EL (cell line): ENCODE measurements around the gene PPP1R2.

Experiments used
- DNase-seq: peaks from one replicate; pipeline ENCODE4 v3.0.0-alpha.2; 2016

PPP1R2 gene

DNA sequence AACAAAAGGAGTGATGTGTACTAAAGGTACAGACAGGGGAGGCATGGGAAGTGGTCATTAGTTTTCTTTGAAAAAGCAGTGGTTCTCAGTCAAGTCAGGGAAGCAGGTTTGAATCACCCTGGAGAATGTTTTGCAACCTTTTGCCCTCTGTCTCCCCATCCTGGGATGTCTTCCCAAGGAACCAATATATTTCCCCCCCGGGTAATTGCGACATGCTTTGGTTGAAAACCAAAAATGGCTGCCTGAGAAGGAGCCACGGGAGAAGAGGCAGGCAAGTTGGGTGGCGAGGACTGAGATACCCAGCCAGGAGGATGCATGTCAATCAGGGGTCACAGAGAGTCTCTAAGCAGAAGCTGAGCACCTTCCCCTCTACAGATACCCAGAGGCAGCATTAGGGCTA, 20.2 kb upstream of the PPP1R2 start:
- no peak for DNase-seq

- DNase-seq = no peak
These were observed 16.7 kb upstream of the PPP1R2 start for GRCh38 chr3:195559723-195560409.

GRCh38 chr3:195558602-195559001, 15.5 kb upstream of the PPP1R2 start:
- DNase-seq = no peak

DNA sequence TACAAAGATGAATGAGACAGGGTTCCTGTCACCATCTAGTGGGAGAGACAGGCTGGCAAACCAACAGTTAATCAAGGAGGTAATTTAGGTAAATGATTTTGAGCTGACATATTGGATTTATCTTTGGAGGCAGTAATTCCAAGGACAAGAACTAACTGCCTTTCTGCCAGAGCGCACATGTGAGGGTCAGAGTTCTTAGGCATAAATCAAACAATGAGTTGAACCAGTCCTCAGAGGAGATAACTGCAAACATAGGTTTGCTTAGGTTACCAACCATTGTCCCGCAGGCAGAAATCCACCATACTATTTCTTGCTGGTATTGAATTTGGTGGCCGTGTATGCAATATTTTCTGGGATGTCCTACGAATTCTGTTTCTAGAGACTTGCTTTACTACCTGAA, 14.2 kb upstream of the PPP1R2 start:
- DNase-seq = no peak

- DNase-seq = no peak
These were observed 13.3 kb upstream of the PPP1R2 start for GRCh38 chr3:195556390-195556789.

GRCh38 chr3:195555110-195555509, 12.0 kb upstream of the PPP1R2 start:
- no peak for DNase-seq

GRCh38 chr3:195554458-195554857, 11.3 kb upstream of the PPP1R2 start:
- no peak for DNase-seq

DNA sequence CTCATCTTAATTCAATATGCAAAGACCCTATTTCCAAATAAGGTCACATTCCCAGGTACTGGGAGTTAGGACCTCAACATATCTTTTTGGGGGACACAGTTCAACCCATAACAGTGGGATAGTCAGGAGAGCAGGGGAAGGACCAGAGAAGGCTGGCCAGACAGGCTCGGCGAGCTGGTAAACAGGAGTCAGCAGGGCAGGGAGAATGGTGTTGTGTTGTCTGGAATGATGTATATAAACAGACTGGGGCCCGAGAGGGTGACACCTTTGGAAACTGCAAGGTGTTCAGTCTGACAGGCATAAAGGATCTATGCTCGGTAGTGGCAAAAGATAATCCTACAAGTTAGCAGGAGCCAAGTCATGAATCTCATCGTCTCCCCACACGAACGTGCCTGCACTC, 10.1 kb upstream of the PPP1R2 start:
- no peak for DNase-seq

DNA sequence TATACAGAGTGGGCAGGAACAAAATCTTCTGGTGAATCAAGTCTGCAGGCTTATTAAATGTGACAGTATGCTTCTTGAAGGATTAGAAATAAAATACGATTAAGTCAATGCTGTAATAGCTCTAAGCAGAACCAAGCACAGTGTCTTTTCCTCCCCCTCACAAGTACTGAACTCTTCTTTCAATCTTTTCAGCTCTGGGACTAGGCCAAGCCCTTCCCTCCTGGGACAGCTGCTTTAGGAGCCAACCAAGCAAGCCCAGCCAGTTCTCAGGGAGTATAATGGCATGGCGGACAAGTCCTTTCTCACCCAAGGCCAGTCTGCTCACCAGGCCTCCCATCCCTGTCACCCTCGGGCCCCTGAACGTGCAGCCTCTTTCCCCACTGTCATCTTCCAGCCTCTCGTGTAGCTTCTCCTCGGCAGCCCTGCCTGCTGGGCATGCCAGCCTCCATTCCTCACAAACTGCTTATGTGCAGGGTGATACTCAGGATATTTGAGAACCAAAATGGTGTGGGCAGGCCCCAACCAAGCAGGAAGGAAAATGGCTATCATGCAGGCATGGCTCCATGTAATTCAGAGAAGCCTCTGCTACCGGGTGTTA, 8.4 kb upstream of the PPP1R2 start:
- no peak for DNase-seq

DNA sequence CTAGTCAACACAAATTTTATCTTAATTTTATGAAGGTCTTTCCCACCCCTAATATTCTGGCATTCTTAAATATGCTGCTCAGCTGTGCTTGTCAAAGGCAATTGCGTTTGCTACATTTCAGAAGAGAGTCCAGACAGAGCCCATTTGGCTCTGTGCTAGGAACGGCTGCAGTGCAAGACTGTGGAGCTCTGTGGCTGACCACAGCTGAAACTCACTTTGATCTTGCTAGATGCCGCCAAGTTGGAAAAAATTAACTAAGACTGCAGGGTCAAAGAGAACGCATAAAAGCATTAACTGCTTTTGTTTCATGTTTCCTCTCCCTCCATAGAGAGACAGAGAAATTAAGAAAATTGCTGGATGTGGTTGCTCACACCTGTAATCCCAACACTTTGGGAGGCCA, 7.6 kb upstream of the PPP1R2 start:
- no peak for DNase-seq

- DNase-seq = no peak
These were observed 6.9 kb upstream of the PPP1R2 start for GRCh38 chr3:195549931-195550519.

DNA sequence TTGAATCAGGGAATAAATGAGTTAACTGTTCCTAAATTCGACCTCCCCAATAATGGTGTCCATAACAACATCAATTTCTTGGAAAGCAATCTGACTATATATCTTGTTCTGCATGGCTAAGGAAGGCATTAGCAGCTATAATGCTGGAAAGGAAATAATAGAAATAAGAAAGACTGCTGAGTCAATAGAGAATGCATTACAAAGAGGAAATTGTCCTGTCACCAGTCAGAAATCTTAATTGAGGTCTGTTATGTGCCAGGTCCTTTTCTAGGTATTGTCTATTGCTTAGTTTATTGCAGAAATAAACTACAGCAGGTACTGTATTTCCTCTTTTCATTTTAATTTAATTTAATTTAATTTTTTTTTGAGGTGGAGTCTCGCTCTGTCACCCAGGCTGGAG, 5.9 kb upstream of the PPP1R2 start:
- DNase-seq = no peak

DNA sequence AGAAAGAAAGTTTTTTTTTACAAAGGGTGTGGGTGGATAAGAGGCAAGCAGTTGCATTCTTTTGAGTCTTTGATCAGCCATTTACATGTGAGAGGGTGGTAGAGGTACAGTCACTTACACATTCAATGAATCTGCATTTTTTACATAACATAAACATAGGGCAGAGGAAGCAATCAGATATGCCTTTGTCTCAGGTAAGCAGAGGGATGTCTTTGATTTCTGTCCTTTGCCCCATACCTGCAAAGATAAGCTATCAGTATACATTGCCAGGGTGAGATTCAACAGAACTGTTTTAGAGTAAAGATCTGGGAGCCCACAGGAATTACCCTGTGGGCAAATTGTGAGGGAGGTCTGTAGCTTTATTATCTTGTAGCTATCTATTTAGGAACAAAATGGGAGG, 5.4 kb upstream of the PPP1R2 start:
- DNase-seq = no peak

- no peak for DNase-seq
These were observed 4.9 kb upstream of the PPP1R2 start for GRCh38 chr3:195548006-195548405.

- peak; percentile 87 for DNase-seq
These were observed 3.0 kb upstream of the PPP1R2 start for GRCh38 chr3:195546130-195546560.

- no peak for DNase-seq
These were observed 1.5 kb upstream of the PPP1R2 start for GRCh38 chr3:195544634-195545033.

DNA sequence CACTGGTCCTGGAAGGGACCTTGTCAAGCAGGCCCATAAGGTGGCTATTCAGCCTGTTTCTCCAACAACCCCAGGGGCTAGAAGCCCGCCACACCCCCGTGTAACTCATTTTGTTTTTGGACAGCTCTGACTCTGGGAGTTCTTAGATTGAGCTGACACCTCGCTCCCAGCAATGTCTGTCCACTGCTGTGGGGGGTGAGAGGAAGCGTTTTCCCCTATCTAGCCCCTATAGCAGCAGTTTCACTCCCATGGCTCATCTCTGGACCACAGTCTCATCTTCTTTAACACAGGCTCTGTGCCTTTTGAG, 1.1 kb upstream of the PPP1R2 start:
- DNase-seq = no peak

GRCh38 chr3:195543500-195544229, 540 bp upstream of the PPP1R2 start:
- no peak for DNase-seq

DNA sequence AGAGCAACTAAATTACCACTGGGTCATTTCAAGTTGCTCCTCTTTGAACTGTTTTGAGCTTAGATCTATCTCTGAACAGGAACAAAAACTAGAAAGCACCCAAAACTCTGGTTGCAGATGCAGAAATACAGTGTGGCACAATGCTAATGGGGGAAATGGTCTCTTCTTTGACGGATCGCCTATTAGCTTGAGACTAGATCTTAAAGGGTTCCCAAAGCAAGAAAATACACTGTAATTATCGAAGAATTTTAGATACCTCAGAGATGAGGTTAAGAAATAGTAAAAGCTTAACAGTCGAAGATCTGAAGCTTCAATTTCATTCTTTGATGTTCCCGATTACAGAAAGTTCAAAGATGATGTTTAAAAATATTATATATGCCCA, 818 bp downstream of the PPP1R2 start:
- DNase-seq = no peak

DNA sequence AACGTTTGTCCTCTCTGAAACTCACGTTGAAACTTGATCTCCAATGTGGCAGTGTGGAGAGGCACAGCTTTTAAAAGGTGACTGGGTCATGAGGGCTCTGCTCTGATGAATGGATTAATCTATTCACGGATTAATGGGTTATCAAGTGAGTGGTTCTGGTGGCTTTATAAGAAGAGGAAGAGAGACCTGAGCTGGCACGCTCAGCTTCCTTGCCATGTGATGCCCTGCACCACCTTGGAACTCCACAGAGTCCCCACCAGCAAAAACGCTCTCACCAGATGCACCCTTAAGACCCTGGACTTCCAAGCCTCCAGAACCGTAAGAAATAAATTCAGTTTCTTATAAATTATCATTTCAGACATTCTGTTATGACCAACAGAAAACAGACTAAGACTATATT, 2.6 kb downstream of the PPP1R2 start:
- DNase-seq = no peak

- no peak for DNase-seq
These were observed 3.1 kb downstream of the PPP1R2 start for GRCh38 chr3:195540027-195540426.

DNA sequence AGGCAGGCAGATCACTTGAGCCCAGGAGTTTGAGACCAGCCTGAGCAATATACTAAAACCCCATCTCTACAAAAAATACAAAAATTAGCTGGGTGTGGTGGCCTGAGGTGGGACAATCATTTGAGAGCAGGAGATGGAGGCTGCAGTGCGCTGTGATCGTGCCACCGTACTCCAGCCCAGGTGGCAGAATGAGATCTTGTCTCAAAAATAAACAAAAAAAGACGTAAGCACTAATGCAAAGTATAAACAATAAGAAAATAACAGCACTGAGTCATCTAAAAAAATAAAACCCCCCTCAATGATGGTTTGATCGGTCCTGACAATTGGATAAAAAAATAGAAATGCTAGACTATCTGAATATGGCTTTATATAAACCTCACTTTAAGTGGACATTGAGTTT, 3.6 kb downstream of the PPP1R2 start:
- no peak for DNase-seq

DNA sequence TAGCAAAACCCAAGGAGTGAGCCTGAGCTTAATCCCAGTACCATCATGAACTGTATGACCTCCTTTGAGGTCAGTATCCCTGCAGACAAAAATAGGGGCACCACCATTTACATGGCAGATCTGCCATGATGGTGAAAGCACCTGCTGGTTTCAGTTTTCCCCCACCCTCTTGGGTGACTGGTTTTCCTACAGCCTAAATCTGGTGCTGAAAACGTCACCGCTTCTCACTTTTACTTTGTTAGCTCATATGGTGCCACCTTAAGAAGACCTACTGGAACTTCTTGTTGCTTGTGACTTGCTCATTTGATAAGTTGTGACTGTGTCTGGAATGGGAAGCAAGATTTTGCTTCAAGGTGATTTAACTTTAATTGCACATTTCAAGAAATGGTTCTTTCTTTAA, 5.1 kb downstream of the PPP1R2 start:
- DNase-seq = no peak

- no peak for DNase-seq
These were observed 7.8 kb downstream of the PPP1R2 start for GRCh38 chr3:195535293-195535692.
